SKM-1 treated with dmso at 0.1 percent for 144 hours (cell line): ENCODE measurements around the gene ZNF521.

Experiments
- DNase-seq: peaks from one replicate; lab custom pipeline; 2025; ENCODE audit not compliant: unreplicated experiment; lab: John Stamatoyannopoulos, UW

ZNF521 gene

GRCh38 chr18:25132786-25133496 lies 219.0 kb downstream of the ZNF521 start:
- no peak for DNase-seq

- no peak for DNase-seq
These were observed 225.2 kb downstream of the ZNF521 start for GRCh38 chr18:25126751-25127150.

- no peak for DNase-seq
These were observed 226.3 kb downstream of the ZNF521 start for GRCh38 chr18:25125680-25126079.

GRCh38 chr18:25123438-25124232 lies 228.3 kb downstream of the ZNF521 start:
- no peak for DNase-seq

- DNase-seq, result no peak
These were observed 230.5 kb downstream of the ZNF521 start for GRCh38 chr18:25121442-25121841.

- no peak for DNase-seq
These were observed 238.4 kb downstream of the ZNF521 start for GRCh38 chr18:25113566-25113965.

- no peak for DNase-seq
These were observed 239.0 kb downstream of the ZNF521 start for GRCh38 chr18:25112821-25113434.

GRCh38 chr18:25111377-25112288 lies 240.3 kb downstream of the ZNF521 start:
- no peak for DNase-seq

GRCh38 chr18:25109484-25109883 lies 242.5 kb downstream of the ZNF521 start:
- DNase-seq, result no peak

GRCh38 chr18:25103468-25104155 lies 248.4 kb downstream of the ZNF521 start:
- no peak for DNase-seq

GRCh38 chr18:25102662-25103061 lies 249.3 kb downstream of the ZNF521 start:
- DNase-seq, result no peak

- DNase-seq, result no peak
These were observed 251.5 kb downstream of the ZNF521 start for GRCh38 chr18:25100418-25100817.

GRCh38 chr18:25099895-25100294 lies 252.1 kb downstream of the ZNF521 start:
- no peak for DNase-seq

- no peak for DNase-seq
These were observed 254.4 kb downstream of the ZNF521 start for GRCh38 chr18:25097569-25098056.

GRCh38 chr18:25097057-25097456 lies 254.9 kb downstream of the ZNF521 start:
- no peak for DNase-seq

GRCh38 chr18:25093141-25093540 lies 258.8 kb downstream of the ZNF521 start:
- no peak for DNase-seq

- no peak for DNase-seq
These were observed 262.5 kb downstream of the ZNF521 start for GRCh38 chr18:25089470-25089869.

GRCh38 chr18:25086876-25087275 lies 265.1 kb downstream of the ZNF521 start:
- DNase-seq, result no peak

GRCh38 chr18:25081001-25081400 lies 271.0 kb downstream of the ZNF521 start:
- DNase-seq, result no peak

- no peak for DNase-seq
These were observed 271.8 kb downstream of the ZNF521 start for GRCh38 chr18:25080211-25080610.
